Gastroesophageal sphincter (tissue), 4 donors: ENCODE results near the gene GSG1L. TPM values are rescaled to one million over a fixed set of nuclear protein-coding genes. Genes with fewer than 3 reads are reported as not detected.

Experiments
- ATAC-seq: fragments of 150-250 bp; one replicate; pipeline ENCODE4 v1.9.1; 2016; ENCODE audit warnings: mild to moderate bottlenecking, moderate library complexity
- H3K27ac ChIP-seq, 4 donors: fragments of 200-600 bp; sonication (generic) in 3 of 4; 1 replicate in 3 of 4; 2 replicates in 1 of 4; pipeline ENCODE4 v1.5.1; 2016 to 2019
- H3K27me3 ChIP-seq: fragments of 200-600 bp; sonication (generic); one replicate; pipeline ENCODE4 v1.5.1; 2019
- H3K36me3 ChIP-seq, 2 donors: fragments of 200-600 bp; sonication (generic); one replicate each; pipeline ENCODE4 v1.5.1; 2019; ENCODE audit warnings: control low read depth in 1 of 2
- H3K4me1 ChIP-seq, 3 donors: fragments of 200-600 bp; sonication (generic); 1 replicate in 2 of 3; 2 replicates in 1 of 3; pipeline ENCODE4 v1.5.1; 2016 to 2019; ENCODE audit warnings: control low read depth in 2 of 3
- H3K4me3 ChIP-seq, 2 donors: fragments of 200-600 bp; sonication (generic); one replicate each; pipeline ENCODE4 v1.5.1; 2019; ENCODE audit warnings: mild to moderate bottlenecking in 1 of 2, moderate library complexity in 1 of 2
- H3K9me3 ChIP-seq, 3 donors: fragments of 200-600 bp; sonication (generic); one replicate each; pipeline ENCODE4 v1.5.1; 2017 to 2019; ENCODE audit warnings: control low read depth in 2 of 3
- EP300 ChIP-seq: sonication (generic); formaldehyde crosslinking; IDR thresholded peaks from one replicate; pipeline ENCODE4 v1.6.1; 2017; ENCODE audit warnings: antibody characterized with exemption, mild to moderate bottlenecking
- POLR2A ChIP-seq, 2 donors: fragments of 450-650 bp; IDR thresholded peaks; one replicate each; pipeline ENCODE4 v1.6.1; 2017; ENCODE audit warnings: antibody characterized with exemption in 2 of 2, mild to moderate bottlenecking in 2 of 2, moderate library complexity in 1 of 2
- POLR2AphosphoS5 ChIP-seq: sonication (generic); formaldehyde crosslinking; IDR thresholded peaks from one replicate; pipeline ENCODE4 v1.6.1; 2017; ENCODE audit warnings: antibody characterized with exemption
- WGBS, 2 donors: methylation state at CpG; one replicate each; pipeline ENCODE4 v1.1.5; 2018; ENCODE audit warnings: low coverage in 1 of 2; 5-methylcytosine and 5-hydroxymethylcytosine counted together
- total RNA-seq, 4 donors: library from RNA; depleted of rRNA; stranded (reverse); fragments of >200 nt; gene quantifications; one replicate each; pipeline ENCODE4 v1.1.0, GENCODE V29; 2016
- TF ChIP-seq, protein P1 (sequence below), 4 experiments: fragments of 200-600 bp in 2 of 4; fragments of 450-650 bp in 2 of 4; sonication (generic) in 1 of 4; IDR thresholded peaks; one replicate each; pipeline ENCODE4 v1.5.1; 2017 to 2019; ENCODE audit warnings: antibody characterized with exemption in 4 of 4, mild to moderate bottlenecking in 2 of 4, moderate library complexity in 2 of 4

GSG1L gene
- total RNA-seq, 4 donors from 2014 or later, result 1.0 TPM; not detected in 3

- no peak overlapping the region for H3K27ac ChIP-seq
- H3K36me3 ChIP-seq, result no peaks in the 10 kb centered on the region
- no peak for ATAC-seq
- TF ChIP-seq, protein P1, sequence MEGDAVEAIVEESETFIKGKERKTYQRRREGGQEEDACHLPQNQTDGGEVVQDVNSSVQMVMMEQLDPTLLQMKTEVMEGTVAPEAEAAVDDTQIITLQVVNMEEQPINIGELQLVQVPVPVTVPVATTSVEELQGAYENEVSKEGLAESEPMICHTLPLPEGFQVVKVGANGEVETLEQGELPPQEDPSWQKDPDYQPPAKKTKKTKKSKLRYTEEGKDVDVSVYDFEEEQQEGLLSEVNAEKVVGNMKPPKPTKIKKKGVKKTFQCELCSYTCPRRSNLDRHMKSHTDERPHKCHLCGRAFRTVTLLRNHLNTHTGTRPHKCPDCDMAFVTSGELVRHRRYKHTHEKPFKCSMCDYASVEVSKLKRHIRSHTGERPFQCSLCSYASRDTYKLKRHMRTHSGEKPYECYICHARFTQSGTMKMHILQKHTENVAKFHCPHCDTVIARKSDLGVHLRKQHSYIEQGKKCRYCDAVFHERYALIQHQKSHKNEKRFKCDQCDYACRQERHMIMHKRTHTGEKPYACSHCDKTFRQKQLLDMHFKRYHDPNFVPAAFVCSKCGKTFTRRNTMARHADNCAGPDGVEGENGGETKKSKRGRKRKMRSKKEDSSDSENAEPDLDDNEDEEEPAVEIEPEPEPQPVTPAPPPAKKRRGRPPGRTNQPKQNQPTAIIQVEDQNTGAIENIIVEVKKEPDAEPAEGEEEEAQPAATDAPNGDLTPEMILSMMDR (IDR thresholded peaks at IDR 0.05), result no peak
- no peak for TF ChIP-seq POLR2A (IDR thresholded peaks at IDR 0.05)
- no peak for TF ChIP-seq EP300
- H3K4me3 ChIP-seq, result no peak overlapping the region
- H3K27me3 ChIP-seq, result peaks cover 16% of the 10 kb centered on the region
- no peaks in the 10 kb centered on the region for H3K9me3 ChIP-seq
- 79 to 80% methylated on average over 7 to 8 of the region's 10 CpGs for WGBS, 2 donors
- peaks cover 0 to 15% (median 2%) of the 10 kb centered on the region in 3 donors for H3K4me1 ChIP-seq
Observed at GRCh38 chr16:28041615-28042014, 21.9 kb downstream of the GSG1L start.

- H3K4me3 ChIP-seq, result no peak overlapping the region
- no peaks in the 10 kb centered on the region for H3K9me3 ChIP-seq
- no peaks in the 10 kb centered on the region for H3K36me3 ChIP-seq
- 28 to 59% methylated on average over 4 to 8 of the region's 8 CpGs for WGBS, 2 donors
- no peak overlapping the region for H3K27ac ChIP-seq
- no peak for ATAC-seq
- H3K27me3 ChIP-seq, result peaks cover 27% of the 10 kb centered on the region
- H3K4me1 ChIP-seq, result peaks cover 0 to 15% (median 2%) of the 10 kb centered on the region in 3 donors
- TF ChIP-seq, protein P1 (IDR thresholded peaks at IDR 0.05), result no peak
- no peak for TF ChIP-seq EP300
- TF ChIP-seq POLR2AphosphoS5, result no peak
Observed at GRCh38 chr16:28040039-28040438, 23.5 kb downstream of the GSG1L start.

DNA sequence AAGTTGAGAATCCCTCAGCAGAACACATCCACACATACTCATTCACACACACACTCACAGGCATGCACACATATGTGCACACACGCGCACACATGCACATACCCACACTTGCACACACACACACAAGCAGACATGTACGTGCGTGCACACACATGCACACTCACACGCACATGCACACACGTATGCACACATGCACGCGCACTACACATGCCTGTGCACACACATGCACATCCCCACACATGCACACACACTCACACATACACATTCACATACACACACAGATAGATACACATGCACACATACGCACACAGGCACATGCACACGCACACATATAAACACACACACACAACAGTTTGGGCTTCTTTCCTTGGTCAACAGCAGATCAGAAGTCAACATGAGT, 24.0 kb downstream of the GSG1L start:
- ATAC-seq, result no peak
- Histone ChIP-seq H3K4me1 (peaks cover 0 to 15% (median 2%) of the 10 kb centered on the region in 3 donors), H3K27ac (no peak overlapping the region), H3K27me3 (peaks cover 32% of the 10 kb centered on the region), H3K4me3 (no peak overlapping the region), H3K36me3 (no peaks in the 10 kb centered on the region), H3K9me3 (no peaks in the 10 kb centered on the region)
- TF ChIP-seq POLR2A (IDR thresholded peaks at IDR 0.05) (no peak), EP300 (no peak), POLR2AphosphoS5 (no peak)
- TF ChIP-seq, protein P1 (IDR thresholded peaks at IDR 0.05), result no peak
- 90 to 99% methylated on average over 7 to 10 of the region's 10 CpGs for WGBS, 2 donors

GRCh38 chr16:28038409-28038808, 25.1 kb downstream of the GSG1L start:
- TF ChIP-seq POLR2A (IDR thresholded peaks at IDR 0.05) (no peak), EP300 (no peak), POLR2AphosphoS5 (no peak)
- TF ChIP-seq, protein P1 (IDR thresholded peaks at IDR 0.05), result no peak
- Histone ChIP-seq H3K36me3 (no peaks in the 10 kb centered on the region), H3K4me3 (no peak overlapping the region), H3K27me3 (peaks cover 37% of the 10 kb centered on the region), H3K4me1 (peaks cover 0 to 12% (median 2%) of the 10 kb centered on the region in 3 donors), H3K27ac (no peak overlapping the region), H3K9me3 (no peaks in the 10 kb centered on the region)
- no peak for ATAC-seq
- 68 to 87% methylated on average over 10 to 12 of the region's 12 CpGs for WGBS, 2 donors

DNA sequence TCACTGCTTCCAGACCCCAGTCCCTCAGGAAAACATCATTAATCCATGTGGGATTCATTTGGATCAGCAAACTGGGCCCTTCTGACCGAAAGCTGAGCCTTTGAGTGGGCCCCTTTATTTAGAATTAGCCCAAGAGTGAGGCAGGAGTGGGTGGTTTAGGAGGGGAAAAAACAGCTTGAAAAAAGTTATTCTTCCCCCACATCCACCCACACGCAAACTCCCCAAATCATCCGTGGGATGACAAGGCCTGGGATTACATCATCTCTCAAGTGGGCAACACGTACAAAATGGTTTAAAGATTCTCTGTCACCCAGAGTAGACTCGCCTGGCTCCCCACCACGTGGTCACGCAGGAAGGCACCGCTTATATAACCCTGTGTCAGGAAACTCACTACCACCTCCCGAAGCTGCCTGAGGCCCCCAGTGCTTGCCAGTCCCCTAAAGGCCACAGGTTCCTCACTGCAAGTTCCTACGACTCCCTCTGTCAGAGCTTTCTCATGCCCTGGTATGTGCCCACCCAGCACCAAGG, 27.6 kb downstream of the GSG1L start:
- Histone ChIP-seq H3K9me3 (no peaks in the 10 kb centered on the region), H3K4me1 (no peaks in the 10 kb centered on the region), H3K4me3 (no peak overlapping the region), H3K27me3 (peaks cover 37% of the 10 kb centered on the region), H3K27ac (no peak overlapping the region), H3K36me3 (no peaks in the 10 kb centered on the region)
- TF ChIP-seq EP300 (no peak), POLR2A (IDR thresholded peaks at IDR 0.05) (no peak), POLR2AphosphoS5 (no peak)
- TF ChIP-seq, protein P1 (IDR thresholded peaks at IDR 0.05), result no peak
- ATAC-seq, result no peak
- 50 to 74% methylated on average over 4 to 8 of the region's 10 CpGs for WGBS, 2 donors
